ENCODE results near the gene NEK10. TPM values are rescaled to one million over a fixed set of nuclear protein-coding genes. Genes with fewer than 3 reads are reported as not detected.

The NEK10 gene
- total RNA-seq, 1 experiment from 2014 or later: 1.2 TPM

- no peak for DNase-seq (ENCODE audit: low read depth)
Observed at GRCh38 chr3:27072810-27073651, 296.2 kb downstream of the NEK10 start.

DNA sequence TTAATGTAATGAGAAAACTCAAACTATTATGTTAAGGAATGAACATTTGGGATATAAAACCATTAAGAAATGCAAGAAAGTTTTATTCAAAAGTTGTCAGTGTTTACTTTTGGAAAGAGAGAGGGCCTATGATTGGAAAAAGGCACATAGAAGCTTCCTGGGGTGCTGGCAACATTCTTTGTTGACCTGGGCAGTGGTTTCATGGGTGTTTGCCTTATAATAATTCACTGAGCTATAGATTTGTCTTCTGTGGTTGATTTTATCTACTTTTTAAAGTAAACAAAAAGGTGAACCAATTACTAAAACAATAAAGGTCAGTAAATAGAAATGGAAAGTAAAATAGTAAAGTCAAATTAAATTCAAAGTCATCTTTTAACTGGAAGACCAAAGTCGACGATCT is 308.8 kb downstream of the NEK10 start:
- DNase-seq (ENCODE audit: low read depth): no peak

Other genes with a start within 250 kb of the NEK10 start
- gene SLC4A7, start 115.0 kb upstream of the NEK10 start, total RNA-seq (2014; rRNA removed; shearing (Covaris generic)): 29.6 and 32.1 TPM in 2 replicates